HepG2 (cell line): ENCODE data around the gene MTHFR. TPM values are rescaled to one million over a fixed set of nuclear protein-coding genes. Genes with fewer than 3 reads are reported as not detected.

Experiments used
- ATAC-seq: fragments of 200-7000 bp; cut with Tn5 transposase; 3 replicates; pipeline ENCODE4 v1.9.1; 2020; ENCODE audit warnings: mild to moderate bottlenecking, moderate library complexity
- BruUV-seq: library from RNA; stranded (reverse); fragments of 400-500 nt; replicated peaks from 2 replicates; lab custom pipeline; 2021; lab: Mats Ljungman, UMichigan
- CTCF ChIA-PET: fragments of 300-600 bp; formaldehyde crosslinking; extraction: SDS; loops from one replicate; lab custom pipeline; 2021; ENCODE audit warnings: low total read pairs, inconsistent platforms, low intra/inter-chr PET ratio; lab: Yijun Ruan, JAX
- POLR2A ChIA-PET: fragments of 350-600 bp; sonication (Branson Sonifier 250); formaldehyde crosslinking; loops from one replicate; lab custom pipeline; 2020; ENCODE audit warnings: antibody characterized with exemption, inconsistent platforms; lab: Yijun Ruan, JAX
- DNase-seq: peaks from one replicate; pipeline ENCODE4 v3.0.0-alpha.2; 2015; ENCODE audit warnings: low spot score
- FAIRE-seq: peaks from 3 replicates; lab custom pipeline; 2011; peaks lifted over from hg19 to GRCh38; lab: Jason Lieb, UNC
- H2AFZ ChIP-seq: one replicate; pipeline ENCODE4 v1.6.1; 2011; ENCODE audit warnings: low read length, inconsistent platforms
- H3K27ac ChIP-seq: fragments of 300-600 bp; 3 replicates; pipeline ENCODE4 v1.8.0; 2011; ENCODE audit warnings: mixed run types, mild to moderate bottlenecking, mixed read lengths, low read length, inconsistent platforms; ENCODE audit not compliant: insufficient read depth; ENCODE audit errors: extremely low read length
- H3K27me3 ChIP-seq, 2 experiments: fragments of 200-600 bp in 1 of 2; 2 replicates in 1 of 2; 3 replicates in 1 of 2; pipeline versions ENCODE4 v1.6.0 to v1.8.0; 2011; ENCODE audit warnings: low read length in 2 of 2, mild to moderate bottlenecking in 2 of 2, moderate library complexity in 2 of 2, inconsistent platforms in 1 of 2; ENCODE audit not compliant: insufficient read depth in 2 of 2, control insufficient read depth in 1 of 2
- H3K36me3 ChIP-seq, 2 experiments: fragments of 200-600 bp in 1 of 2; replicated peaks in 1 of 2; 2 replicates in 1 of 2; 3 replicates in 1 of 2; pipeline versions ENCODE4 v1.5.1 to v1.8.0; 2011; ENCODE audit warnings: low read length in 2 of 2, inconsistent platforms in 1 of 2; ENCODE audit not compliant: insufficient read depth in 2 of 2, control insufficient read depth in 1 of 2
- H3K4me1 ChIP-seq: 2 replicates; pipeline ENCODE4 v1.5.1; 2012; ENCODE audit warnings: low read length, inconsistent platforms; ENCODE audit not compliant: insufficient read depth
- H3K4me2 ChIP-seq: 2 replicates; pipeline ENCODE4 v1.6.0; 2011; ENCODE audit warnings: low read depth, low read length, inconsistent platforms
- H3K4me3 ChIP-seq, 3 experiments: fragments of 200-600 bp in 1 of 3; sonication (generic), shearing (Covaris generic) in 1 of 3; replicated peaks in 1 of 3; 2 replicates each; pipeline ENCODE4 v1.5.1; 2011 to 2016; ENCODE audit warnings: low read length in 3 of 3, inconsistent platforms in 2 of 3, low read depth in 2 of 3, mild to moderate bottlenecking in 2 of 3, control low read depth in 1 of 3, mixed read lengths in 1 of 3; ENCODE audit not compliant: insufficient read depth in 1 of 3
- H3K79me2 ChIP-seq: one replicate; pipeline ENCODE4 v1.6.1; 2011; ENCODE audit warnings: low read length, inconsistent platforms; ENCODE audit not compliant: insufficient read depth
- H3K9ac ChIP-seq: 2 replicates; pipeline ENCODE4 v1.6.0; 2011; ENCODE audit warnings: mild to moderate bottlenecking, low read depth, low read length, inconsistent platforms; ENCODE audit not compliant: insufficient read depth
- H3K9me3 ChIP-seq: 2 replicates; pipeline ENCODE4 v1.5.1; 2012; ENCODE audit warnings: mild to moderate bottlenecking, low read length
- H4K20me1 ChIP-seq: 2 replicates; pipeline ENCODE4 v1.6.0; 2011; ENCODE audit warnings: inconsistent platforms, mild to moderate bottlenecking, low read length, moderate library complexity; ENCODE audit not compliant: insufficient read depth
- HCFC1 ChIP-seq: fragments of 150-350 bp; IDR thresholded peaks from 2 replicates; pipeline ENCODE4 v1.6.1; 2014; ENCODE audit warnings: low read depth, low read length
- HDAC2 ChIP-seq: sonication (generic); formaldehyde crosslinking; IDR thresholded peaks from 2 replicates; pipeline ENCODE4 v1.4.0; 2020; ENCODE audit warnings: missing genetic modification reagents
- MAF1 ChIP-seq: sonication (generic); formaldehyde crosslinking; IDR thresholded peaks from 2 replicates; pipeline ENCODE4 v1.5.0; 2020; ENCODE audit warnings: missing genetic modification reagents, borderline replicate concordance
- PHF20 ChIP-seq: sonication (generic); formaldehyde crosslinking; IDR thresholded peaks from 2 replicates; pipeline ENCODE4 v1.5.0; 2020; ENCODE audit warnings: mild to moderate bottlenecking, missing genetic modification reagents
- RBM22 ChIP-seq: fragments of 200-400 bp; formaldehyde crosslinking; optimal IDR thresholded peaks from 2 replicates; pipeline ENCODE3; 2017; ENCODE audit warnings: mild to moderate bottlenecking, low read length, moderate library complexity
- XBP1 ChIP-seq: sonication (generic); formaldehyde crosslinking; IDR thresholded peaks from 2 replicates; pipeline ENCODE4 v1.5.0; 2020; ENCODE audit warnings: missing genetic modification reagents
- ZNF205 ChIP-seq: IDR thresholded peaks from 2 replicates; pipeline ENCODE4 v1.6.1; 2018; ENCODE audit warnings: missing biosample characterization, missing genetic modification reagents
- WGBS: methylation state at CpG from one replicate; pipeline ENCODE4 v1.1.6; 2017; ENCODE audit warnings: low lambda C conversion rate; 5-methylcytosine and 5-hydroxymethylcytosine counted together
- in situ Hi-C: cut with HindIII; loops from 2 replicates; pipeline ENCODE4 v1.10.0; 2017; ENCODE audit warnings: low pct_unique_long_range_greater_than_20kb; ENCODE audit not compliant: extremely low pct_ligation_motif_present
- intact Hi-C: fragments of 100-400 bp; cut with micrococcal nuclease; formaldehyde crosslinking; loops from one replicate; pipeline ENCODE4 v1.10.0; 2022; ENCODE audit not compliant: unreplicated experiment
- polyA plus RNA-seq, 8 experiments: library from polyadenylated mRNA; depleted of rRNA in 3 of 8; stranded (reverse) in 7 of 8; unstranded in 1 of 8; fragments of >200 nt; fragmentation: Illumina TruSeq in 4 of 8; extraction: Trizol in 4 of 8; gene quantifications; 2 replicates each; pipeline versions ENCODE4 v1.2.1 to v1.2.3, GENCODE V29; 2011 to 2016; ENCODE audit warnings: low read depth in 4 of 8, missing spikeins in 1 of 8, mixed read lengths in 1 of 8; ENCODE audit not compliant: insufficient read depth in 1 of 8
- total RNA-seq, 5 experiments: library from RNA; depleted of rRNA; stranded (reverse); fragments of >200 nt; fragmentation: Illumina TruSeq; extraction: Trizol; gene quantifications; 2 replicates each; pipeline ENCODE4 v1.2.3, GENCODE V29; 2016; ENCODE audit warnings: low read depth in 1 of 5
- TF ChIP-seq, protein P1 (sequence below): sonication (generic); formaldehyde crosslinking; IDR thresholded peaks from 2 replicates; pipeline ENCODE4 v1.4.0; 2020; ENCODE audit warnings: mild to moderate bottlenecking, missing genetic modification reagents

Gene MTHFR
- total and polyA plus RNA-seq, 2 of the 13 experiments (the other 11 are each of a cell fraction or from before 2014, with no cell fraction given) = 3.8 to 8.2 TPM

DNA sequence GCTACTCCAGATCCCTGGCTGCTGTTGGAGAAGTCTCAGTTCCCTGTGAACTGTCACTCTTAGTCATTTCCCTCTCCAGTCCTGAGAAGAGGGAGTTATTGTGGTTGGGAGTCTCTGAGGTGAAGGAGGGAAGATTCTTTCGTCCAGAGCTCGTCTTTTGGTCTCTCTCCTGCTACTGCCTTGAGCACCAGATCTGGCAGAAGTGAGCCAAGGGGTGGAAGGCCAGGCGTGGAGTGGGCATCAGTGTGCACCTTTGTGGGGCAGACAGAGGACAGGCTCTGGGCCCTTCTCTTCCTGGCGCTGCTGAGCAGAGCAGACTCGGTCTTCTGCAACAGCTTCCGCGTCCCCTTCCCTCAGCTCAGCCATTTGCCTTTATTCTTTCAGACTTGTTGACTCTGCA is 19.4 kb upstream of the MTHFR start:
- no peaks in the 10 kb centered on the region for H4K20me1 ChIP-seq
- ChIA-PET POLR2A (interaction anchor here (1.0 kb wide), 1 partner anchor 83 kb away, joined by 3 read pairs; no protein-coding TSS in a partner anchor), CTCF (no interaction called here)
- FAIRE-seq (no peak), DNase-seq (no peak)
- H3K79me2 ChIP-seq = no peaks in the 10 kb centered on the region
- H3K36me3 ChIP-seq = peaks cover 41 to 87% of the 10 kb centered on the region in 2 experiments
- intact Hi-C loops = no loop called here
- BruUV-seq = no TSS peak
- no peaks in the 10 kb centered on the region for H3K4me1 ChIP-seq
- no peak overlapping the region for H3K4me2 ChIP-seq
- TF ChIP-seq PHF20 (CRISPR knock-in tag) (no peak), MAF1 (CRISPR knock-in tag) (no peak)
- TF ChIP-seq, all 625 proteins: peak for 0
- no peak overlapping the region for H3K9ac ChIP-seq
- in situ Hi-C loops = no loop called here
- no peak overlapping the region for H2AFZ ChIP-seq
- ATAC-seq = no peak
- H3K4me3 ChIP-seq = no peak overlapping the region
- H3K27me3 ChIP-seq = no peaks in the 10 kb centered on the region
- no peaks in the 10 kb centered on the region for H3K9me3 ChIP-seq
- H3K27ac ChIP-seq = no peak overlapping the region
- WGBS = 96% methylated on average over 7 of the region's 7 CpGs

DNA sequence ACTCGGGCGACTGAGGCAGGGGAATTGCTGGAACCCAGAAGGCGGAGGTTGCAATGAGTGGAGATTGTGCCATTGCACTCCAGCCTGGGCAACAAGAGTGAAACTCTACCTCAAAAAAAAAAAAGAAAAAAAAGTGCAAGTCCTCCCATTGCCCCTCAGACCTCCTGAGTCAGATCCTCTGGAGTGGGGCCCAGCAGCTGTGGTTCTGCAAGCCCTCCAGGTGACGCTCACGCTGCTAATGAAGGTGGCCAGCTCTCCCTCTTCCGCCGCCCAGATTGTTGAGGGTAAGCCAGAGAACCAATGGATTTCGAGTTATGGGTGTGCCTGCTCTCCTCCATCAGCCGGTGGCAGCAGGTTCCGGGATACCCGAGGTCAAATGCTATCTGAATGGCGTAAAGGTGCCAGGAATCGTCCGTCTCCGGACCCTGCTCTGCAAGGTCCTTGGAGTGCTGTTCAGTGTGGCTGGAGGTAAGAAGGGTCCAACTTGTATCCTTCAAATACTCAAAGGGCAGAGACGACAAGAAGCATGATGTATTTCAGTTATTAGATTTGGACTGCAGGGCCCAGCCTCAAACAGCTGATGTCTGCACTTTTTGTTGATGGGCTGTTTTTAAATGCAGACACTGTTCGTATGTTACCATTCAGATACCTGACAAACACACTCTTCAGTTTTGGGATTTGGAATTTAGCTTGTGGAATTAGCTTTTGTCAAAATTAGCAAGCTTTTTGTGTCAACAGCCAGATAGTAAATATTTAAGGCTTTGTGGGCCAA is 17.8 kb upstream of the MTHFR start:
- Histone ChIP-seq H3K4me3 (no peak overlapping the region), H3K27ac (no peak overlapping the region), H2AFZ (no peak overlapping the region), H3K36me3 (peaks cover 33 to 86% of the 10 kb centered on the region in 2 experiments), H3K9ac (no peak overlapping the region), H3K27me3 (no peaks in the 10 kb centered on the region), H3K9me3 (no peaks in the 10 kb centered on the region), H3K4me1 (no peaks in the 10 kb centered on the region), H4K20me1 (no peaks in the 10 kb centered on the region), H3K79me2 (no peaks in the 10 kb centered on the region), H3K4me2 (no peak overlapping the region)
- ATAC-seq (no peak), FAIRE-seq (no peak), DNase-seq (no peak)
- CTCF ChIA-PET = no interaction called here
- WGBS = 92% methylated on average over 17 of the region's 17 CpGs
- POLR2A ChIA-PET = interaction anchor here (0.8 kb wide), 1 partner anchor 85 kb away, joined by 5 read pairs; no protein-coding TSS in a partner anchor
- BruUV-seq = no TSS peak
- in situ Hi-C loops (no loop called here), intact Hi-C loops (no loop called here)
- TF ChIP-seq XBP1 (CRISPR knock-in tag) = no peak
- no peak for TF ChIP-seq HCFC1
- TF ChIP-seq ZNF205 (CRISPR knock-in tag) = no peak
- TF ChIP-seq HDAC2 (CRISPR knock-in tag) = no peak
- peak; percentile 24 for TF ChIP-seq RBM22
- TF ChIP-seq, protein P1, sequence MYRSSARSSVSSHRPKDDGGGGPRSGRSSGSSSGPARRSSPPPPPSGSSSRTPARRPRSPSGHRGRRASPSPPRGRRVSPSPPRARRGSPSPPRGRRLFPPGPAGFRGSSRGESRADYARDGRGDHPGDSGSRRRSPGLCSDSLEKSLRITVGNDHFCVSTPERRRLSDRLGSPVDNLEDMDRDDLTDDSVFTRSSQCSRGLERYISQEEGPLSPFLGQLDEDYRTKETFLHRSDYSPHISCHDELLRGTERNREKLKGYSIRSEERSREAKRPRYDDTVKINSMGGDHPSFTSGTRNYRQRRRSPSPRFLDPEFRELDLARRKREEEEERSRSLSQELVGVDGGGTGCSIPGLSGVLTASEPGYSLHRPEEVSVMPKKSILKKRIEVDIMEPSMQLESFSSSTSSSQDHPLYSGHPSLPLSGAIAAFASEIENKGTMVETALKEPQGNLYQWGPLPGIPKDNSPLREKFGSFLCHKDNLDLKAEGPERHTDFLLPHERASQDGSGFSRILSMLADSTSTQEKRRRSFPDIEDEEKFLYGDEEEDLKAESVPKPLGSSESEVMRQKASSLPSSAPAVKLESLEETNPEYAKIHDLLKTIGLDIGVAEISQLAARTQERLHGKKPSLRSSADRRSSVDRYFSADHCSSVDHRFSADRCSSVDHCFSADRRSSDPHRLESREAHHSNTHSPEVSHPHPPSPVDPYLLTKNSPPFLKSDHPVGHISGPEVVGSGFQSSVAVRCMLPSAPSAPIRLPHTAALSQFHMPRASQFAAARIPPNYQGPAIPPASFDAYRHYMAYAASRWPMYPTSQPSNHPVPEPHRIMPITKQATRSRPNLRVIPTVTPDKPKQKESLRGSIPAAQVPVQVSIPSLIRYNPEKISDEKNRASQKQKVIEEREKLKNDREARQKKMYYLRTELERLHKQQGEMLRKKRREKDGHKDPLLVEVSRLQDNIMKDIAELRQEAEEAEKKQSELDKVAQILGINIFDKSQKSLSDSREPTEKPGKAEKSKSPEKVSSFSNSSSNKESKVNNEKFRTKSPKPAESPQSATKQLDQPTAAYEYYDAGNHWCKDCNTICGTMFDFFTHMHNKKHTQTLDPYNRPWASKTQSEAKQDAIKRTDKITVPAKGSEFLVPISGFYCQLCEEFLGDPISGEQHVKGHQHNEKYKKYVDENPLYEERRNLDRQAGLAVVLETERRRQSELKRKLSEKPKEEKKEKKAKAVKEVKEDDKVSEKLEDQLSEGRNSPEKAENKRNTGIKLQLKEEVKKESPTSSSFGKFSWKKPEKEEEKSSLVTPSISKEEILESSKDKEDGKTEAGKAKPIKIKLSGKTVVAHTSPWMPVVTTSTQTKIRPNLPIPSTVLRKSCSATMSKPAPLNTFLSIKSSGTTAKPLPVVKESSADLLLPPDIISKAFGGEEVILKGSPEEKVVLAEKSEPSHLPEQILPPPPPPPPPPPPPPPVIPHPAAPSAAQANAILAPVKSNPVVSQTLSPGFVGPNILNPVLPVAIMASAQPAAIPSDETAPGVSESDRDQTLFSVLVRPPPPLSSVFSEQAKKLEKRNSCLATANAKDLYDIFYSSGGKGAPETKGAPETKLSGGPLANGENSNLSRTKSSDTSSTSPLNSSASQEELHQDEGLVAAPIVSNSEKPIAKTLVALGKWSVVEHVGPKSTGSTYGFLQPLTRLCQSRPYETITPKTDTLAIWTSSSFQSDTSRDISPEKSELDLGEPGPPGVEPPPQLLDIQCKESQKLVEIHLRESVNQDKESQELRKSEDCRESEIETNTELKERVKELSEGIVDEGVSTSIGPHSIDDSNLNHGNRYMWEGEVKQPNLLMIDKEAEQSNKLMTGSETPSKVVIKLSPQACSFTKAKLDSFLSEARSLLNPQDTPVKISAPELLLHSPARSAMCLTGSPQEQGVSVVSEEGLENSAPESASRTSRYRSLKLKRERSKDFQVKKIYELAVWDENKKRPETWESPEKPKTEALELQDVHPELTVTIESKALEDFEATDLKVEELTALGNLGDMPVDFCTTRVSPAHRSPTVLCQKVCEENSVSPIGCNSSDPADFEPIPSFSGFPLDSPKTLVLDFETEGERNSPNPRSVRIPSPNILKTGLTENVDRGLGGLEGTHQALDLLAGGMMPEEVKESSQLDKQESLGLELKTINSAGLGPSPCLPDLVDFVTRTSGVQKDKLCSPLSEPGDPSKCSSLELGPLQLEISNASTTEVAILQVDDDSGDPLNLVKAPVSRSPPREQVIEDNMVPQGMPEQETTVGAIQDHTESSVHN (CRISPR knock-in tag) = no peak
